HG03139 (cell line): ENCODE data around the gene GFM1.

Experiments
- ATAC-seq: cut with Tn5 transposase; IDR thresholded peaks from one replicate; pipeline ENCODE4 v1.9.1; 2021; ENCODE audit not compliant: unreplicated experiment

The GFM1 gene

GRCh38 chr3:158644345-158644908, at the start of gene GFM1:
Gene GFM1 (plus strand): TSS chr3:158644527. CDS start chr3:158644635, 108 bp downstream.
- peak; percentile 99 for ATAC-seq

- no peak for ATAC-seq
Measured at GRCh38 chr3:158600787-158601186, 43.5 kb upstream of the GFM1 start.

- no peak for ATAC-seq
Measured at GRCh38 chr3:158602227-158602626, 42.1 kb upstream of the GFM1 start.

GRCh38 chr3:158617982-158618875, 26.1 kb upstream of the GFM1 start:
- ATAC-seq, result no peak

- no peak for ATAC-seq
Measured at GRCh38 chr3:158625881-158626280, 18.4 kb upstream of the GFM1 start.

GRCh38 chr3:158631981-158632380, 12.3 kb upstream of the GFM1 start:
- no peak for ATAC-seq

GRCh38 chr3:158640646-158641045, 3.7 kb upstream of the GFM1 start:
- no peak for ATAC-seq

GRCh38 chr3:158642005-158642404, 2.3 kb upstream of the GFM1 start:
- no peak for ATAC-seq

GRCh38 chr3:158642474-158643210, 1.7 kb upstream of the GFM1 start:
- no peak for ATAC-seq

- no peak for ATAC-seq
Measured at GRCh38 chr3:158649791-158650190, 5.5 kb downstream of the GFM1 start.

GRCh38 chr3:158651192-158651591, 6.9 kb downstream of the GFM1 start:
- no peak for ATAC-seq

GRCh38 chr3:158652463-158652862, 8.1 kb downstream of the GFM1 start:
- ATAC-seq, result no peak

- no peak for ATAC-seq
Measured at GRCh38 chr3:158658889-158659288, 14.6 kb downstream of the GFM1 start.

- peak; percentile 94 for ATAC-seq
Measured at GRCh38 chr3:158659454-158660237, 15.3 kb downstream of the GFM1 start.

- no peak for ATAC-seq
Measured at GRCh38 chr3:158660711-158661110, 16.4 kb downstream of the GFM1 start.

GRCh38 chr3:158663246-158663645, 18.9 kb downstream of the GFM1 start:
- ATAC-seq, result no peak

GRCh38 chr3:158663832-158664231, 19.5 kb downstream of the GFM1 start:
- no peak for ATAC-seq

- ATAC-seq, result no peak
Measured at GRCh38 chr3:158666416-158666815, 22.1 kb downstream of the GFM1 start.

GRCh38 chr3:158668506-158668905, 24.2 kb downstream of the GFM1 start:
- ATAC-seq, result no peak

- no peak for ATAC-seq
Measured at GRCh38 chr3:158671821-158672214, 27.5 kb downstream of the GFM1 start.
